PC-3 (cell line): ENCODE results near the gene TOMM70.

ENCODE experiments used
- CTCF ChIP-seq: fragments of 300-600 bp; sonication (generic); conservative IDR thresholded peaks from 2 replicates; pipeline ENCODE4 v1.5.1; 2017; ENCODE audit warnings: antibody characterized with exemption, low read depth, mild to moderate bottlenecking, low read length
- EZH2 ChIP-seq: fragments of 300-600 bp; sonication (generic); IDR thresholded peaks from one replicate; pipeline ENCODE4 v1.6.1; 2017; ENCODE audit warnings: antibody characterized with exemption, mild to moderate bottlenecking, low read length; ENCODE audit not compliant: unreplicated experiment

GRCh38 chr3:100400780-100401673, at the start of gene TOMM70, which contains the start of gene LNP1:
- TF ChIP-seq EZH2 (no peak), CTCF (no peak)
